CD4-positive, alpha-beta T cell treated with Interleukin-4 for 4 hours (primary cell): ENCODE data around the gene PCBD2.
"Not testable (repeated sequence)": the region's sequence is repeated elsewhere in the genome, so short reads cannot be mapped to it uniquely, and the experiment has no call there.

Experiments
- DNase-seq: peaks from one replicate; pipeline ENCODE4 v3.0.0-alpha.2; 2020

PCBD2 gene

DNA sequence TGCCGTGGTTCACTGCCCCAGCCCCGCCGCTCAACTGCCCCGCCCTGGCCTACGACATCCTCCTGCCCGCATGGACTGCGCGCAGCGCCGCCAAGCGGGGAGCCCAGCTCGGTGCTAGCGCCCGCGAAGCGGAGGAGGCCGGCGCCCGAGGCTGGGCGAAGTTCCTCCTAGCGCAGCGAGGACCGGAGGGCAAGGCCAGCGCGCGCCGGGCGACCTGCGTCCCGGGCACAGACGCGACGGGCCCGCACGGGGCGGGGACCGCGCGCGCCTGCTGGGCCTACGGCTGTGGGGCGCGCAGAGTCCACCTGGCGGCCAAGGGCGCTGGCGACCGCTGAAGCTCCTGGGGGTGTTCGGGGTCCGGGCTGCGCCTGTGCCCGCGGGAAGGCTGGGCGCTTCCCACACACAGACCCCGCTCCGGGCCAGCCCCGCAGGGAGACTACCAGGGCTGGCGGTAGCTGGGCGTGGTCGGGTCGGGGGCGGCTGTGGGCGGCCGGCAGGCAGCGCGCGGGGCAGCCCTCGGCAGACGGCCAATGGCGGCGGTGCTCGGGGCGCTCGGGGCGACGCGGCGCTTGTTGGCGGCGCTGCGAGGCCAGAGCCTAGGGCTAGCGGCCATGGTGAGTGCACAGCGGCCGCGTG lies at the start of gene PCBD2:
PCBD2 (plus strand) TSS at position 522 of the 636 bp plus-strand sequence; CDS start at position 531, 9 bp downstream.
- peak; percentile 92 for DNase-seq

DNA sequence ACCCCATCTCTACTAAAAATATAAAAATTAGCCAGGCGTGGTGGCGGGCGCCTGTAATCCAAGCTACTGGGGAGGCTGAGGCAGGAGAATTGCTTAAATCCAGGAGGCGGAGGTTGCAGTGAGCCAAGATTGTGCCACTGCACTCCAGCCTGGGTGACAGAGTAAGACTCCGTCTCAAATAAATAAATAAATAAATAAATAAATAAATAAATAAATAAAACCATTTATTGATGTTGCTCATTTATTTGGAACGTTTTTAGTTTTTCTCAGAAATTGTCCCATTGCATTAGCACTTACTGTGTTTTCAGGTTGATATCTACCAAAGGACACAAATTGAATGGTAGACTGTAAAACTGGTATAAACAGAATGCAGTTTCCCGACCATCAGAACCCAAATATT lies 48.5 kb upstream of the PCBD2 start:
- not testable (repeated sequence) for DNase-seq

DNA sequence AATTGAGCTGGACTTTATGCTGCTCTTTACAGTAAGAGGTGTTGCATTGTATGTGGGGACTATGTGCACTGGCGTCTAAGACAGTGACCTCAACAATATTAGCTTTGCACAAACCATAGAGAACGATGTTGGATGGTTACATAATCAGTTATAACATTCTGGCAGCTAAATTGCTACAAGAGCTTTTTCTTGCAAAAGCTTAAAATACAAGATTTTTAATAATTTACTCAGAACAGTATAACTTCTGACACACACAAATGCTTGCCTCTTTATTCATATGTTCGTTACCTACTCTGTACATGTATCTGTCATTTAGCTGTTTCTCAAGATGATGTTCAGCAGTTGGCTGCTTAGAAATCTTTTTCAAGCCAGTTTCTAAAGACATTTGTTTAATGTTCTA lies 47.5 kb upstream of the PCBD2 start:
- DNase-seq = no peak

DNA sequence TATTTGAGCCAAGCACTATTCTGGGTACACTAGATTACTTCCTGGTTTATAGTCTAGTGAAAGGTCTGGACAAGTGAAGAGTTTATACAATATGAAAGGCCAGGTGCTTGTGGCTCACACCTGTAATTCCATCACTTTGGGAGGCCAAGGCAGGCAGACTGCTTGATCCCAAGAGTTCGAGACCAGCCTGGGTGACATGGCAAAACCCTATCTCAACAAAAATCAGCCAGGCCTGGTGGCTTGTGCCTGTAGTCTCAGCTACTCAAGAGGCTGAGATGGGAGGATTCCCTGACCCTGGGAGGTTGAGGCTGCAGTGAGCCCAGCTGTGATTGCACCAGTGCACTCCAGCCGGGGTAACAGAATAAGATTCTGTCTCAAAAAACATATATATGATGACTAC lies 40.2 kb upstream of the PCBD2 start:
- DNase-seq = no peak

DNA sequence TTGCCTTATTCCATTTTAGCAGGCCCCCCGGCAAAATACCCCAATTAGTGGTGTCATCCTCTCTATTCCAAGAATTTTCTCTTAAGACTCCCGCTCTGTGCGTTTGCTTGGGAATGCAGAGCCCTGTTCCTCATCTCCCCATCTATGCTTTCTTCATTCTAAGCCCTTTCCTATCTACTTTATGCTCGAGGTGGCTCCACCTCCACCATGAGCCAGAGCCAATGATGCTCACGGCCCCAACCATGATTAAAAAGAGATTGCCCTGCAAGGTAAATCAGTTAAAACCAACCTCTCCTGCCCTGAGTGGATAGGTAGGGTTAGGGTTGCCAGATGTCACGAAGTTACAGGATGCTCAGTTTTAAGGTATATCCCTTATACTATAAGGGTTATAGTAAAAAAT lies 31.4 kb upstream of the PCBD2 start:
- no peak for DNase-seq

DNA sequence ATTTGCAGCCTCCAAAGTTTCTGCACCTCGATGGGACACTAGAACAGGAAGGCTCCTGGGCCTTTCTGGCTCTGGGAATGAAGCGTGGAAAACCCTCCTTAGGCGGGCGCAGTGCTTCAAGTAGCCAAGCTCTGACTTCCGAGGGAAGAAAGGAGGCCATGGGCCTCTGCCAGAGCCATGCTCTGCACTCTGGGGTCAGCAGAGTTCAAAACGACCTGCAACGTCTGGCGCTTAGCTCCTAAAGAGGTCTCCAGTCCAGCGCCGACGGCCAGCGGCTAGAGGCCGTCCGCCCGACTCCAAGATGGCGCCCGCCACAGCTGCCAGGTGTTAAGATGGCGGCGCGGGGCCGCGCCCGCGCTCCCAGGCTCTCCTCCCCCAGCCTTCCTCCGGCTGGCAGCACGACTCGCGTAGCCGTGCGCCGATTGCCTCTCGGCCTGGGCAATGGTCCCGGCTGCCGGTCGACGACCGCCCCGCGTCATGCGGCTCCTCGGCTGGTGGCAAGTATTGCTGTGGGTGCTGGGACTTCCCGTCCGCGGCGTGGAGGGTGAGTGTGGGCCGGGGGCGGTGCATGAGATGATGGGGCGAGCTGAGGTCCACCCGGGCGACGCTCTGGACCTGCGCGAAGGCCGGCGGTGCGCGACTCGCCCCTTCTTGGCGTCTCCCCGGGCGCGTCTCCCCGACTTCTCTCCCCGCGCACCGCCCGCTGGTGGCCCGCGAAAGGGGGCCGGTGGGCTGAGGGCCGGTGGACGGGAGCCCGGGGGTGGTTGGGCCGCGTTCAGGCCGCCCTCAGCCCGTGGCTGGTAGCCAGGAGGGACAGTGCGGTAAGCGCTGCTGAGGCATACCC lies 30.7 kb upstream of the PCBD2 start, which contains the start of gene TXNDC15:
TXNDC15 (plus strand) TSS at position 385 of the 844 bp plus-strand sequence; CDS start at position 442, 57 bp downstream.
- peak; percentile 79 for DNase-seq

DNA sequence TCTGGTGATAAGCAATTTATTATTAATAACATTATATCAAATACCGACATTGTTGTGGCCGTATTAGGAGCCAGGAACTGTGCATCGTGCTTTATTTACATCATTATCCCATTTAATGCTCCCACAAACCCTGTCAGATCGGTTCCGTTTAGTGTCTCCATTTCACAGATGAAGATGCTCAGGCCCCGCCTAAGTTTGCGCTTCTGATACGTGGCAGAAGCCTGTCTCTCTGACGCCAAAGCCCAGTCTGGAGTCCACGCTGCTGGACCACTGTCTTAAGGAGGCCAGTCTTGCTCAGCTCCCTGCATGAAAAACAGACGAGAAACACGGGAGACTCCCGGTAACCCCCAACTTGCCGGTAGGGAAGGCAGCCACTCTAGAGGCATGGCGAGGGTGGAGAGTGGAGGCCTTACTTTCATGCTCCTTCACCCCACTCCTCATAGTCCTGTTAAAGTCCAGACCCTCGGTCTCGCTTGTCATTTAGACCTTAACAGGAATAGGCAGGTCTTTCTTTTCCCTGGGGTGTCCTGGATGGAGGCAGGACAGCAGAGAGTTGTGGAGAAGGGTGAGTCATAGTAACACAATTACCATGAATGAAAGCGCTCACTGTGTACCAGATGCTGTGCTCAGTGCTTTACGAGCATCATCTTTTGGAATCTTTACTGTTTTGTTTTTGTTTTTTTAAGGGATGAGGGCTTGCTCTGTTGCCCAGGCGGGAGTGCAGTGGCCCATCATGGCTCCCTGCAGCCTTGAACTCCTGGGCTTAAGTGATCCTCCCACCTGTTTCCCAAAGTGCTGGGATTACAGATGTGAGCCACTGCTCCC lies 29.9 kb upstream of the PCBD2 start:
- peak; percentile 23 for DNase-seq

DNA sequence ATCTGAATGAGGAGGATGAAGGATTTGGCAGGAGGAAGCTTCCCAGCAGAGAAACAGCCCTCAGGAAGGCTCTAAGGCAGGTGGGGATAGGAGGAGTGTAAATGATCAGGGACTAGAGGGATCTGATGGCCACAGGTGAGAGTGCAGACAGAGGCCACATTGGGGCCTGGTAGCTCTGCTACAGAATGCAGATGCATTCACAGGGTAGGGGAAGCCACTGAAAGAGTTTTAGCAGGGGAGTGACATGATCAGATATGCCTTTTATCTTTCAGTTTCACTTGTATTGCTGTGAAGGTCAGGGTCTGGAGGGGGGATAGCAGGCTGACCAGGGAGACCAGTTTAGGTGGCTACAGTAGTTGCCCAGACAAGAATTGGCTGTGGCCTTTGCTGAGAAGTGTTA lies 27.8 kb upstream of the PCBD2 start:
- no peak for DNase-seq

DNA sequence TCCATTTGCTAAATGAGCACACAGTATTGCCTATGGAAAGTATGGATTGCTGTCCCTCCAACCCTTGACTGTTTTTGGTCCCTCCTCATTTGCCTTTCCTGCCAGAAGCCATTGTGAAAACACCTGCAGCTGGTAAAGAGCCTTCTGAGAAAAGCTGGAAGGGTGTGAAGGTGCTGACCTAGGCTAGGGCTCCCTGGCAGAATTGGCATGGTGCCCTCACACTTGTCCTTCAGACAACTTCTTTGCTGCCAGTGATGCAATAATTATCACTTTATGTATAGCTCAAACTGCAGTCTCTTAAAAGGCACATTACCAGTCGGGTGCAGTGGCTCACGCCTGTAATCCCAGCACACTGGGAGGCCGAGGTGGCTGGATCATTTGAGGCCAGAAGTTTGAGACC lies 26.5 kb upstream of the PCBD2 start:
- DNase-seq = no peak

DNA sequence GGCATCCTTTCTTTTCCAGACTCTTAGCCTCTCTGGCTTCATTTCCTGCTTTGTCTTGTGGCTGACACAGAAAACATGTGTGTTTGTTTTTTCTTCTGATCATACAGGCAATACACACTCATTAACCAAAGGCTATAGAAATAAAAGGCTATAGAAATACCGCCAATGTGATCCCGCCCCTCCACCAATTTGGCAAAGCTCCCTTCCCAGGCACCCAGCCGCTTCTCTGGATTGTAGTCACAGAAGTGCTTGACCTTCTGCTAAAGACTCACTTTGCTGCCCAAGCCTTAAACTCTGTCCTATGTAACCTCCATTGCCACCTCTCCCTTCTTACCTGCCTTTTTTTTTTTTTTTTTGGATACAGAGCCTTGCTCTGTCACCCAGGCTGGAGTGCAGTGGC lies 25.5 kb upstream of the PCBD2 start:
- no peak for DNase-seq

DNA sequence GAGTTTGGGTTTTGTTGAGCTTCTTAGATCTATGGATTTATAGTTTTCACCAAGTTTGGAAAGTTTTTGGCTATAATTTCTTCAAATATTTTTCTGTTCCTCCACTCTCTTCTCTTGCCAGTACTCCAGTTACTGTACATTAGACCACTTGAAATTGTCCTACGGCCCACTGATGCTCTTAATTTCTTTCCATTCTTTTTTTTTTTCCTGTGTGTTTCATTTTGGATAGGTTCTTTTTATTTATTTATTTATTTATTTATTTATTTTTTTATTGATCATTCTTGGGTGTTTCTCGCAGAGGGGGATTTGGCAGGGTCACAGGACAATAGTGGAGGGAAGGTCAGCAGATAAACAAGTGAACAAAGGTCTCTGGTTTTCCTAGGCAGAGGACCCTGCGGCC lies 24.0 kb upstream of the PCBD2 start:
- not testable (repeated sequence) for DNase-seq

DNA sequence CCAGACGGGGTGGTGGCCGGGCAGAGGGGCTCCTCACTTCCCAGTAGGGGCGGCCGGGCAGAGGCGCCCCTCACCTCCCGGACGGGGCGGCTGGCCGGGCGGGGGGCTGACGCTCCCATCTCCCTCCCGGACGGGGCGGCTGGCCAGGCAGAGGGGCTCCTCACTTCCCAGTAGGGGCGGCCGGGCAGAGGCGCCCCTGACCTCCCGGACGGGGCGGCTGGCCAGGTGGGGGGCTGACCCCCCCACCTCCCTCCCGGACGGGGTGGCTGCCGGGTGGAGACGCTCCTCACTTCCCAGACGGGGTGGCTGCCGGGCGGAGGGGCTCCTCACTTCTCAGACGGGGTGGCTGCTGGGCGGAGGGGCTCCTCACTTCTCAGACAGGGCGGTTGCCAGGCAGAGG lies 23.2 kb upstream of the PCBD2 start:
- DNase-seq = not testable (repeated sequence)

DNA sequence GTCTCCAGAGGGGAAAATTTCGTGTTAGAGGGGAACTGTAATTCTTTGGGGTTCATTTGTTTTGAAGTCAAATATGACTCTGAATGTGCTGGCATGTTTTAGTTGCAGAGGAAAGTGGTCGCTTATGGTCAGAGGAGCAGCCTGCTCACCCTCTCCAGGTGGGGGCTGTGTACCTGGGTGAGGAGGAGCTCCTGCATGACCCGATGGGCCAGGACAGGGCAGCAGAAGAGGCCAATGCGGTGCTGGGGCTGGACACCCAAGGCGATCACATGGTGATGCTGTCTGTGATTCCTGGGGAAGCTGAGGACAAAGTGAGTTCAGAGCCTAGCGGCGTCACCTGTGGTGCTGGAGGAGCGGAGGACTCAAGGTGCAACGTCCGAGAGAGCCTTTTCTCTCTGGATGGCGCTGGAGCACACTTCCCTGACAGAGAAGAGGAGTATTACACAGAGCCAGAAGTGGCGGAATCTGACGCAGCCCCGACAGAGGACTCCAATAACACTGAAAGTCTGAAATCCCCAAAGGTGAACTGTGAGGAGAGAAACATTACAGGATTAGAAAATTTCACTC lies 17.3 kb upstream of the PCBD2 start:
- no peak for DNase-seq

DNA sequence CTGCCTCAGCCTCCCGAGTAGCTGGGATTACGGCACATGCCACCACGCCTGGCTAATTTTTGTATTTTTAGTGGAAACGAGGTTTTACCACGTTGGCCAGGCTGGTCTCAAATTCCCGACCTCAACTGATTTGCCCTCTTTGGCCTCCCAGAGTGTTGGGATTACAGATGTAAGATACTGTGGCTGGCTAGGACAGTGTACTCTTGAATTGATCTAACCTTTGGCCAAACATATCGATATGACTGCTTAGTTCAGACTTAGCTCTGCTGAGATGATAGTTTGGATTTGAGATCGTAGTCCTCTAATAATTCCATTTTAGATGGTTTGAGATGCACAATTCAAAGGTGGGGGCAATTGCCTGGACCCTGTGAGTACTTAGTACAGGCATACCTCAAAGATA lies 15.6 kb upstream of the PCBD2 start:
- no peak for DNase-seq

DNA sequence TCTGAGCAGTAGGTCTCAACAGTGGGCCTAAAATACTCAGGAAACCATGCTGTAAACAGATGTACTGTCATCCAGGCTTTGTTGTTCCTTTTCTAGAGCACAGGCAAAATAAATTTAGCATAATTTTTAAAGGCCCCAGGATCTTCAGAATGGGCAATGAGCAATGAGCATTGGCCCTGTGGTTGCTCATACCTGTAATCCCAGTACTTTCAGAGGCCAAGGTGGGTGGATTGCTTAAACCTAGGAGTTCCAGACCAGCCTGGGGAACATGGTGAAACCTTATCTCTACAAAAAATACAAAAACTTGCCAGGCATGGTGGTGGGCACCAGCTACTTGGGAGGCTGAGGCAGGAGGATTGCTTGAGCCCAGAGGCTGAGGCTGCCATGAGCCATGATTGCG lies 13.5 kb upstream of the PCBD2 start:
- no peak for DNase-seq

DNA sequence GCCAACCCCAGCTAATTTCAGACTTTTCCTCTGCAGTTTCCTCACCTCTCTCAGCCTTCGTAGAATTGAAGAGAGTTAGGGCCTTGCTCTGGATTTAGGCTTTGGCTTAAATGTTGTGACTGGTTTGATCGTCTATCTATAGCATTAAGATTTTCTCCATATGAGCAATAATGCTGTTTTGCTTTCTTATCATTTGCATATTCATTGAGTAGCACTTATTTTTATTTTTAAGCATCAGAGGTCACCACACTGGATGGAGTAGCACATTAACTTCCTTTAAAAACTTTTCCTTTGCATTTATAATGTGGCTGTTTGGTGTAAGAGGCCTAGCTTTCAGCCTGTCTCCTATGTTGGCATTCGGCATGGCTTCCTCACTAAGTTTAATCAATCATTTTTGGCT lies 12.6 kb upstream of the PCBD2 start:
- DNase-seq = no peak

DNA sequence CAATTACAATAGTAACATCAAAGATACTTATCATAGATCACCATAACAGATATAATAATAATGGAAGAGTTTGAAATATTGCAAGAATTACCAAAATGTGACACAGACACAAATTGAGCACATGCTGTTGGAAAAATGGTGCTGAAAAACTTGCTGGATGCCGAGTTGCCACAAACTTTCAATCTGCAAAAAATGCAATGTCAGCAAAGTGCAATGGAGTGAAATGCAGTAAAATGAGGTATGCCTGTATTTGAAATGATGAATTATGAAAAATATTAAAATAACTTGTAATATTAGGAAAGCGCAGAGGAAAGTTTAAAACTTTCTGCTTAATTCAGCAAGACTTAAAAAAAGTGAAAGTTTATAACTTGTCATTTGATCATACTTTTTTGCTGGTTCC lies 12.0 kb upstream of the PCBD2 start:
- DNase-seq = no peak

DNA sequence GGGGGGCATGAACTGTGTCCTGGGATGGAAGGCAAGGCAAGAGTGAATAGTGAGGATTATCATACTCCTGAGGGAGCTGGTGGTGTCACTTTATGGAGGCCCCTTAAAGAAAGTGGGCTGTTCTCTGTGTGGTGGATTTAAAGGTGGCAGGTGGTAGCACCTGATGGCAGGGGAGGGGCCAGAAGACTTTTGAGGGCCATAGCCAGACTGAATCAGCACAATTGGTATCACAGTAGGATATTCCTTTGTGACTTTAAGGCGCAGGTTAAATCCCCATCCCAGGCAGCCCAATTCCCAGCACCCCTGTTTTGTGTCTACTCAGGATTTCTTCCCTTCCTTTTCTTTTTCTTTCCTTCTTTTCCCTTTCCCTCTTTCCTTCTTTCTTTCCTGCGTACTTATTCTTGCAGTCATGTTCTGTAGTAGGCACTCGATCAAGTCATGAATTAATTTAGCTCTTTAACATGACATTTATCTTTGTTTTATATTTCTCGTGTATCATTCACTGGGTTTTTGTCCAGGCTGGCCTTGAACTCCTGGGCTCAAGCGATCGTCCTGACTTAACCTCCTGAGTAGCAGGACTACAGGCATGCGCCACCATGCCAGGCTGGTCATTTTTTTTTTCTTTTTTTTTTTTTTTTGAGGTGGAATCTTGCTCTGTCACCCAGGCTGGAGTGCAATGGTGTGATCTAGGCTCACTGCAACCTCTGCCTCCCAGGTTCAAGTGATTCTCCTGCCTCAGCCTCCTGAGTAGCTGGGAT lies 11.0 kb upstream of the PCBD2 start:
- no peak for DNase-seq

DNA sequence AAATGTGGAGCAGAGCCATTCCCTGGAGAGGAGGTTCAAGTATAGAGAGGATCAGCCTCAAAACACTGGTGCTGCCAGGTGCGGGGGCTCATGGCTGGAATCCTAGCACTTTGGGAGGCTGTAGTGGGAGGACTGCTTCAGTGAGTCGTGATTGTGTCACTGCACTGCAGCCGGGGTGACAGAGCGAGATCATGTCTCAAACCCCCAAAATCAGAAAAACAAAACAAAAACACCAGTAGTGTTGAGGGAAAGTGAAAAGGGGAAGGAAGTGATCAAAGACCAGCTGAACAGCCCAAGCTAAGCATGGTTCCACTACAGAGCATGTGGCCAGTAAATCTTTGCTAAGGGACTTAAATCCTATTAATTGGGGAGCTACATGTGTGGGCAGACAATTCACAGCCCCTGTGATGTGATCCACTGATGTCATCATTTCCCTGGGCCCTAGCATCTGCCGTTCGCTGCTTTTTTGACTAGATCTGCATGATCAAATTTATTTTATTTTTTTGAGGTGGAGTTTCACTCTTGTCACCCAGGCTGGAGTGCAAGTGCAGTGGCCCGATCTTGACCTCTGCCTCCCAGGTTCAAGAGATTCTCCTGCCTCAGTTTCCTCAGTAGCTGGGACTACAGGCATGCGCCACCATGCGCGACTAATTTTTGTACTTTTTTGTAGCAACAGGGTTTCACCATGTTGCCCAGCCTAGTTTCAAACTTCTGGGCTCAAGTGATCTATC lies 2.7 kb upstream of the PCBD2 start:
- DNase-seq = no peak

DNA sequence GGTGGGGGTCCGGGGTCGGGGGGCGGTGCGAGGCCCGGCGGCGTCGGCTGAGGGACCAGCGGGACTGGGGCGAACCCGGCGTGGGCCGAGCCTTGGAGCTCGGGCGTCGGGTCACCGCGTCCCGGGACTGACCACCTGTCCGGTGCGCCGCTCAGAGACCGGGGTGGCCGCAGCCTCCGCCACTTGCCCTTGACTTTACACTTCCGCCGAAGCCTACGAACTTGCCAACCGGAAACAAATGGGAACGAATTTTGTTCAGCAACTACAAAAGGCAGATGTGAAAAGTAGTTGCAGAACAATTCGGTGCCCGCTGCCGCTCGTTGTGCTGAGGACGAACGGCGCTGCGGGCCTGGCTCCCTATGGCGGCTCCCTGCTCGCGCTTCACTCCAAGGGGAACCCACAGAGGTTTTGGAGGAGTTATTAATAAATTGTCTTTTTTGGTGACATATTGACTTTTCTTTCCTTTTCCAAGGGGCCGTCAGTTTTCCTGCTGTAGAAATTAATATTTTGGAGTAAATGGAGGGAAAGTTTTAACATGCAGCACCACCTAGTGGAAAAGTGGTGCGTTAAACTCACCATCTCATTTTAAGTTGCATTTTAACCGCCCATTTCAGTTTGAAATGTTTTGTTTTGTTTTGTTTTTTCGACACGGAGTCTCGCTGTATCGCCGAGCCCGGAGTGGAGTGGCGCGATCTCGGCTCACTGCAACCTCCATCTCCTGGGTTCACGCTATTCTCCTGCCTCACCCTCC lies 490 bp downstream of the PCBD2 start:
- peak; percentile 70 for DNase-seq

DNA sequence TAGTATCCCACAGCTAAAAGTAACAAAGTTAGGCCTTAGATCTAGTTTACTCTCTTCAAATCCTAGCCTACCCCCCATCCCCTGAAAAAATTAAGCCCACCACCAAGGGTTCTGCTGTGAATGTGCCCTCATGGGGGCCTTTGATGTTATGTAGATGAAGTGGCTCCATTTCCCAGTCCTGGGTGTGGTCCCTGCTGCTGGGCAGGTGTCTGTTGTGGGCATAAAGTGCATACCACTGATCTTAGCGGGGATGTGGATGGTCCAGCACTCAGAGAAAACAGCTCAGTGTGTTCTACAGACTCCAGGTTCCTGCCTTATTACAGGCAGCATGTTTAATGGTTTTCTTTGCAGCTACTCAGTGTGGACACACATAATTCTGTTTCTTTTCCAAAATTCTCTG lies 1.9 kb downstream of the PCBD2 start:
- no peak for DNase-seq
